Measurements from ENCODE around the gene CRYL1. TPM values are rescaled to one million over a fixed set of nuclear protein-coding genes. Genes with fewer than 3 reads are reported as not detected.

Gene CRYL1
- total RNA-seq, 3 donors from 2014 or later (not counting 1 experiment from before 2014, with no cell fraction given): 13.4 to 15.8 (median 14.9) TPM

DNA sequence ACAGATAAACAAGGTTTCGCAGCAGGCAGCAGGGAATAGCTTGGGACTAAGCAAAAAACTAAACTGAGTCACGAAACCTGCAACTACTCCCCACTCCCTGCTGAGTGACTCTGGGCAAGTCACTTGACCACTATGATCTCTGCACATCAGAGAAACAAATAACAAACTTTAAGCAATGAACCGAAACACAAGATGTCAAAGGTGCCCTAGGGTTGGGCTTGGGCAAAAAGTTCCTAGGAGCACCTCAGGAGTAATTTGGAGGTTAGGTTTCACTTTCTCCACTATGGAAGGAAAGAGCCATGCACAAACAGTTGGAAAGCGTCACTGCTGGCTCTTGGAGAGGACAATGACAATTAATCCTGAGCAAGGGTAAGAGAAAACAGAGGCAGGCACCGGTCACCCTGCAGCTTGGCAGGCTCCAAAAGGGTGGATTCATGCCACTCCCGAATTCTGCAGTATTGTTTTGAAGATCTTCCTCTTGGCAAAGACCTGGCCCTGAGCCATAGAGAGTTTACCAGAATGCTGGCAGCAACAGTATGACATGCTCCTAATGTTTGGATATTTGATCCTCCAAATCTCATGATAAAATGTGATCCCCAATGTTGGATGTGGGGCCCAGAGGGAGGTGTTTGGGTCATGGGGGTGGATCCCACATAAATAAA is 60.3 kb downstream of the CRYL1 start:
- no peak for ATAC-seq
- Histone ChIP-seq H3K36me3 (ENCODE audit: control insufficient read depth, insufficient read depth, low read length) (no peaks in the 10 kb centered on the region), H3K9me3 (ENCODE audit: control insufficient read depth, insufficient read depth, low read length) (no peaks in the 10 kb centered on the region), H3K4me1 (ENCODE audit: control insufficient read depth, insufficient read depth, low read length) (peaks cover 4% of the 10 kb centered on the region), H3K27ac (ENCODE audit: low read length) (no peak overlapping the region), H3K4me3 (ENCODE audit: low read length) (no peak overlapping the region), H3K27me3 (ENCODE audit: control insufficient read depth, insufficient read depth, low read length) (no peaks in the 10 kb centered on the region)
- no peaks in the 10 kb centered on the region for H3K9me3 Mint-ChIP-seq
- no peaks in the 10 kb centered on the region for H3K36me3 Mint-ChIP-seq
- no peak overlapping the region for H3K4me3 Mint-ChIP-seq
- DNase-seq: no peak
- WGBS (ENCODE audit: insufficient coverage): 74% methylated on average over 6 of the region's 6 CpGs
- no peak overlapping the region for H3K27ac Mint-ChIP-seq
- H3K27me3 Mint-ChIP-seq (ENCODE audit: low read depth in 2 of 2): peaks cover 0 to 2% of the 10 kb centered on the region in 2 donors
- intact Hi-C loops (cut with micrococcal nuclease): no loop called here
- TF ChIP-seq, protein P1, sequence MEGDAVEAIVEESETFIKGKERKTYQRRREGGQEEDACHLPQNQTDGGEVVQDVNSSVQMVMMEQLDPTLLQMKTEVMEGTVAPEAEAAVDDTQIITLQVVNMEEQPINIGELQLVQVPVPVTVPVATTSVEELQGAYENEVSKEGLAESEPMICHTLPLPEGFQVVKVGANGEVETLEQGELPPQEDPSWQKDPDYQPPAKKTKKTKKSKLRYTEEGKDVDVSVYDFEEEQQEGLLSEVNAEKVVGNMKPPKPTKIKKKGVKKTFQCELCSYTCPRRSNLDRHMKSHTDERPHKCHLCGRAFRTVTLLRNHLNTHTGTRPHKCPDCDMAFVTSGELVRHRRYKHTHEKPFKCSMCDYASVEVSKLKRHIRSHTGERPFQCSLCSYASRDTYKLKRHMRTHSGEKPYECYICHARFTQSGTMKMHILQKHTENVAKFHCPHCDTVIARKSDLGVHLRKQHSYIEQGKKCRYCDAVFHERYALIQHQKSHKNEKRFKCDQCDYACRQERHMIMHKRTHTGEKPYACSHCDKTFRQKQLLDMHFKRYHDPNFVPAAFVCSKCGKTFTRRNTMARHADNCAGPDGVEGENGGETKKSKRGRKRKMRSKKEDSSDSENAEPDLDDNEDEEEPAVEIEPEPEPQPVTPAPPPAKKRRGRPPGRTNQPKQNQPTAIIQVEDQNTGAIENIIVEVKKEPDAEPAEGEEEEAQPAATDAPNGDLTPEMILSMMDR (IDR thresholded peaks at IDR 0.05): no peak
- H3K4me1 Mint-ChIP-seq: peaks cover 12 to 20% of the 10 kb centered on the region in 2 donors

DNA sequence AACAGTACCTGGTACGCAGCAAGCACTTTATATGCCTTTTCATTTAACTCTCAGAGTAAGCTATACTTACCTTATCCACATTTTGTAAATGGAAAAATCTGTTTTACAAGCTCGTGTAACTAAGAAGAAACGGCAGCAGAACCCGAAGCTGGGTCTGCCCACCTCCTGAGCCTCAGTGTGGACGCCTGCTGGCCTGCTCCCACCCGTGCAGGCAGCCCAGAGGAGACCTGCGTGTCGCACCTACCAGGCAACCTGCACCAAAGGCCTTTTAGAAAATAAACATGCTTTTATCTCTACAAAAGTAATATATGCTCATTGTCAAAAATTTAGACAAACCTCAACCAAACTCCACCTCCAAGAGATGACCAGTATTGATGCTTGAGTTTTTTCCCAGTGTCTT is 62.7 kb downstream of the CRYL1 start:
- H3K9me3 Mint-ChIP-seq: no peaks in the 10 kb centered on the region
- no peak for ATAC-seq
- WGBS (ENCODE audit: insufficient coverage): 81% methylated on average over 8 of the region's 8 CpGs
- Histone ChIP-seq H3K27me3 (ENCODE audit: control insufficient read depth, insufficient read depth, low read length) (no peaks in the 10 kb centered on the region), H3K27ac (ENCODE audit: low read length) (no peak overlapping the region), H3K9me3 (ENCODE audit: control insufficient read depth, insufficient read depth, low read length) (no peaks in the 10 kb centered on the region), H3K4me3 (ENCODE audit: low read length) (no peak overlapping the region), H3K4me1 (ENCODE audit: control insufficient read depth, insufficient read depth, low read length) (peaks cover 4% of the 10 kb centered on the region), H3K36me3 (ENCODE audit: control insufficient read depth, insufficient read depth, low read length) (no peaks in the 10 kb centered on the region)
- H3K4me3 Mint-ChIP-seq: no peak overlapping the region
- H3K27me3 Mint-ChIP-seq (ENCODE audit: low read depth in 2 of 2): peaks cover 0 to 2% of the 10 kb centered on the region in 2 donors
- TF ChIP-seq, protein P1 (IDR thresholded peaks at IDR 0.05): no peak
- no peak overlapping the region for H3K27ac Mint-ChIP-seq
- intact Hi-C loops (cut with micrococcal nuclease): no loop called here
- DNase-seq: no peak
- H3K36me3 Mint-ChIP-seq: no peaks in the 10 kb centered on the region
- peaks cover 12 to 17% of the 10 kb centered on the region in 2 donors for H3K4me1 Mint-ChIP-seq

DNA sequence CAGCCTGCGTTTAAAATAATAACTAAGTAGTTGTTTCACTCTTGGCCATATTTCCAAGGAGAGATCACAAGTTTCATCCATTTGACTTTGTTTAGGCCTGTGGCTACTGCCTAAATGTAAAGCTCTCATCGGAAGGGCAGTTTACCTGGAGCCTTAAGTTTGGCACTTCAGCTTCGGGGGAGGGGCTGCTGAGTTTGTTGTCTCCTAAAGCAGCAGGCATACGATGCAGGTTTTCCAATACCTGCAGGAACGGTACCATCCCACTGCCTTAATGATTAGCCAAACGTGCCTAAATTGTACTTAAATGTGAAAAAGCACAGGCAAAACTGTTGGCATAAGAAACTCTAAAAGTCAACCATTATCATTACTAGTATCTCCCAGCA is 63.1 kb downstream of the CRYL1 start:
- 95% methylated on average over 6 of the region's 6 CpGs for WGBS (ENCODE audit: insufficient coverage)
- Histone ChIP-seq H3K36me3 (ENCODE audit: control insufficient read depth, insufficient read depth, low read length) (no peaks in the 10 kb centered on the region), H3K4me3 (ENCODE audit: low read length) (no peak overlapping the region), H3K4me1 (ENCODE audit: control insufficient read depth, insufficient read depth, low read length) (peaks cover 4% of the 10 kb centered on the region), H3K27ac (ENCODE audit: low read length) (no peak overlapping the region), H3K27me3 (ENCODE audit: control insufficient read depth, insufficient read depth, low read length) (no peaks in the 10 kb centered on the region), H3K9me3 (ENCODE audit: control insufficient read depth, insufficient read depth, low read length) (no peaks in the 10 kb centered on the region)
- DNase-seq: no peak
- Mint-ChIP-seq H3K4me3 (no peak overlapping the region), H3K9me3 (no peaks in the 10 kb centered on the region), H3K4me1 (peaks cover 12 to 21% of the 10 kb centered on the region in 2 donors), H3K36me3 (no peaks in the 10 kb centered on the region), H3K27me3 (ENCODE audit: low read depth in 2 of 2) (peaks cover 0 to 2% of the 10 kb centered on the region in 2 donors), H3K27ac (no peak overlapping the region)
- ATAC-seq: no peak
- TF ChIP-seq, protein P1 (IDR thresholded peaks at IDR 0.05): no peak
- intact Hi-C loops (cut with micrococcal nuclease): no loop called here

Measured in natural killer cell (primary cell).